Gastroesophageal sphincter (tissue), 3 donors: ENCODE data around the gene KANSL1L.

Experiments used
- EP300 ChIP-seq: sonication (generic); formaldehyde crosslinking; IDR thresholded peaks from one replicate; pipeline ENCODE4 v1.6.1; 2017; ENCODE audit warnings: antibody characterized with exemption, mild to moderate bottlenecking
- POLR2A ChIP-seq, 2 donors: fragments of 450-650 bp; IDR thresholded peaks; one replicate each; pipeline ENCODE4 v1.6.1; 2017; ENCODE audit warnings: antibody characterized with exemption in 2 of 2, mild to moderate bottlenecking in 2 of 2, moderate library complexity in 1 of 2
- POLR2AphosphoS5 ChIP-seq: sonication (generic); formaldehyde crosslinking; IDR thresholded peaks from one replicate; pipeline ENCODE4 v1.6.1; 2017; ENCODE audit warnings: antibody characterized with exemption
- TF ChIP-seq, protein P1 (sequence below), 4 experiments: fragments of 200-600 bp in 2 of 4; fragments of 450-650 bp in 2 of 4; sonication (generic) in 1 of 4; IDR thresholded peaks; one replicate each; pipeline ENCODE4 v1.5.1; 2017 to 2019; ENCODE audit warnings: antibody characterized with exemption in 4 of 4, mild to moderate bottlenecking in 2 of 4, moderate library complexity in 2 of 4

DNA sequence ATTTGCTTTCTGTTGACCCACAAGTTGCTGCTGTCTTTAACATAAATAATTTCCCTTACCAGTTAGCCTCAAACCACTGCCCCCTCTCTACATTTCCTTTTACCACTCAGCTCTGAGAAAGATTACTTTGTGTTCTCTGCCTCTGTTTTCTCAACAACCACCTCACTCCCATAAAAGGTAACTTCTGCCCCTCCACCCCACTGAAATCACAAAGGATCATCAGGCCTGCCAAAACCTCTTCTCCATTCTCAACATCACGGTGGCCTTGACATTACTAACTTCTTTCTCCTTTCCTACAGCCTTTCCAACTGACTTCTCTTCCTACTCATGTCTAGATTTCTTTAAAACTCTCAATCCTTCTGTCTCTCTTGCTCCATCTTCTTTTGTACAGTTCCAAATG is 43.9 kb upstream of the KANSL1L start:
- TF ChIP-seq, protein P1, sequence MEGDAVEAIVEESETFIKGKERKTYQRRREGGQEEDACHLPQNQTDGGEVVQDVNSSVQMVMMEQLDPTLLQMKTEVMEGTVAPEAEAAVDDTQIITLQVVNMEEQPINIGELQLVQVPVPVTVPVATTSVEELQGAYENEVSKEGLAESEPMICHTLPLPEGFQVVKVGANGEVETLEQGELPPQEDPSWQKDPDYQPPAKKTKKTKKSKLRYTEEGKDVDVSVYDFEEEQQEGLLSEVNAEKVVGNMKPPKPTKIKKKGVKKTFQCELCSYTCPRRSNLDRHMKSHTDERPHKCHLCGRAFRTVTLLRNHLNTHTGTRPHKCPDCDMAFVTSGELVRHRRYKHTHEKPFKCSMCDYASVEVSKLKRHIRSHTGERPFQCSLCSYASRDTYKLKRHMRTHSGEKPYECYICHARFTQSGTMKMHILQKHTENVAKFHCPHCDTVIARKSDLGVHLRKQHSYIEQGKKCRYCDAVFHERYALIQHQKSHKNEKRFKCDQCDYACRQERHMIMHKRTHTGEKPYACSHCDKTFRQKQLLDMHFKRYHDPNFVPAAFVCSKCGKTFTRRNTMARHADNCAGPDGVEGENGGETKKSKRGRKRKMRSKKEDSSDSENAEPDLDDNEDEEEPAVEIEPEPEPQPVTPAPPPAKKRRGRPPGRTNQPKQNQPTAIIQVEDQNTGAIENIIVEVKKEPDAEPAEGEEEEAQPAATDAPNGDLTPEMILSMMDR (IDR thresholded peaks at IDR 0.05): no peak
- no peak for TF ChIP-seq POLR2A (IDR thresholded peaks at IDR 0.05)
- no peak for TF ChIP-seq EP300
- TF ChIP-seq POLR2AphosphoS5: no peak
